ENCODE measurements around the gene ATP6AP2.

ATP6AP2 gene

DNA sequence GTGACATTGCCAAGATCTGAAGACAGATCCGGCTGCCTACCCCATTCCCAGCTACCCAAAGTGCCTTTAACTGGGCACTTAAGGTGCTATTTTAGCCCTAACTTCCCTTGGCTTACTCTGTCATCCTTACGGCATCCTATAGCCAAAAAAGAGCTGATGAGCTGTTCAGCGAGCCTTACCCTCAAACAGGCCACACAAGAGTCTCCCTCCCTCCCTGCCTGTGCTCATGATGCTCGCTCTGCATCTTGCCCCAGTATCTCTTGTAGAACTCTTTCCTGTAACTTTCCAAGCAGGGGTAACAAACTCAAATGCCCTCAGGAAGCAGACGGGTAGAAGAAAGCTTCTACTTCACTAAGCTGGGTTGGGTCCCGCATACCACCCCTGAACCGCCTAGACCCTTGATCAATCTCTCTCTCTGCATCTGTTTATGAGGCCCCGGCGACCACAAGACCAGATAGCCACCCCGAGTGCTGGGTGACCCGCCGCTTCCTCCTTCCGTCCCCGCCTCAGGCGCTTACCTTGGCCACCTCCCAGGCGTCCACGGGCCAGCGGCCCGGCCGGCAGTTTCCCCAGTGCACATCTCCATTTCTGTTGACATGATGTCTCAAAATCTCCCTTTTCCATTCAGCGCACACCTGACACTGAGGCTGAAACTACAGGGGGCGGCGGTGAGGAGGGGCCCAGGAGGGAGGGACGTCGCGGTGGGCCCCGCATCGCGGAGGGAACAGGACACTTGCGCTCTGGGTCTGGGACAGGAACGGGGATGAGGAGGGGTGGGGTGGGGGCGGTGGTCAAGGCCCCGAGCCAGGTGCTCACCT is 65.9 kb downstream of the ATP6AP2 start:
- peak; percentile 40 for DNase-seq

DNA sequence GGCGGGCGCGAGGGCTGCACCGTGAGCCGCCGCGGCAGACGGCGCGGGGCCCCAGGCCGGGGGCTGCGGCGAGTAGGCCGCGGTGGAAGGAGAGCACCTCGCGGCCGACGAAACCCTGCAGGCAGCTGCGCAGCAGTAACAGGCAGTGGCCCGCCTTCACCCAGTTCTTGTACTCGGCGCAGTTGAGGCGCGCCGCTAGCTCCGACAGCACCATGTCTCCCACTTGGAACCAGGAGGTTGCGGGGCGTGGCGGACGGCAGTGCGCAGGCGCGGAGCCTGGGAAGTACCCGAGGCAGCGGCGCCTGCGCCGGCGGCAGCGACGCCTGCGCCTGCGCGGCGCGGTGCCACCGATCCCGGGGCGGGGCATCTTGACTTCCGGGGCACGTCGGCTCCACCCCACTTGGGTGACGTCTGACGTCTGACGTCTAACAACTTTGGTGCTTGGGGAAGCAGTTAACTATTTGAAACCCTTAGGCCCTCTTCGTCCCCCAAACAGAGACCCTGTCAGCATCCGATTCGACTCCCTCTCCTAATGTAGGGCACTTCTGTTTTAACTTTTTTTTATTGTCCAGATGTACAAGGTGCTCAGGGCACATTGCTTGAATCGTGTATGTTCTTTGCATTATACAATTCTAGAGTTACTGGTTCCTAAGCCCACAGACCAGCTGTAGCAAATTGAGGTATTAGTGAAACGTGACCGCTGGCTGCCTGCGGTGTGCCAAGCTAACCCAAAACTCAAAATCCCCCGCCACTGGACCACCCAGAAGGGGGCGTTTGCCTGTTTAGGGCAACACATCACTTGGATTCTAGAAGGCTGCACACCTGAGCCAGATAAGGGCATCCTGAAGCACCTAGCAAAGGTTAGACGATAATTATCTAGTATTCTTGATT is 66.8 kb downstream of the ATP6AP2 start, which contains the start of gene CXorf38:
Gene CXorf38, minus strand, starts transcription at position 255 of the 891 bp plus-strand sequence. Its CDS starts 41 bp downstream, at position 214.
- DNase-seq = peak; percentile 90

DNA sequence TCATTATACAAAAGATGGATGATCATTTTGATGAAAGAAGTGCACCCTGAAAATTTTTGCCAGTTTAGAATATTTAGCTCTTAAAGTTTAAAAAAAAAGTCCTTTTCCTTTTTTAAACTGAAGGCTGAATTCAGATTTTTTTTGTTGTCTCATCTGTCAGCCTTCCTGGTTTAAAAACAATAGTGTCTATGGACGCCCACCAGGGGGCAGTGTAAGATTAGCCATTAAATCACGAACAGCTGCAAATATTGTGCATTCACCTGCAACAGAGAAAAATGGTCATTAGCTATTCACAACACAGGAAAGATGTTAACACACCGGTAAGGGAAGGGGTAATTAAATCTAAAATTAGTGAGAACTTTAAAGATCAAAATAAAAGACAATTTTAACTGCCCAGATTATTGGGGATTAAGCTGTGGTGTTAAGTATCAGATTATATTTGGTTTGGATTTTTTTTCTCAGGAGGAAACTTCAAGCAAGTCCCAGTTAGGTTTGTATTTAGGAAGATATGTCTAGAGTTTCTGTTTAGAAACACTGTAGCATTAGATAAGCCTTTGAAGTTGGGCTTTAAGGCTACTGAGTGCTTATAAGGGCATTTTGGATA is 71.0 kb downstream of the ATP6AP2 start:
- peak; percentile 73 for DNase-seq

DNA sequence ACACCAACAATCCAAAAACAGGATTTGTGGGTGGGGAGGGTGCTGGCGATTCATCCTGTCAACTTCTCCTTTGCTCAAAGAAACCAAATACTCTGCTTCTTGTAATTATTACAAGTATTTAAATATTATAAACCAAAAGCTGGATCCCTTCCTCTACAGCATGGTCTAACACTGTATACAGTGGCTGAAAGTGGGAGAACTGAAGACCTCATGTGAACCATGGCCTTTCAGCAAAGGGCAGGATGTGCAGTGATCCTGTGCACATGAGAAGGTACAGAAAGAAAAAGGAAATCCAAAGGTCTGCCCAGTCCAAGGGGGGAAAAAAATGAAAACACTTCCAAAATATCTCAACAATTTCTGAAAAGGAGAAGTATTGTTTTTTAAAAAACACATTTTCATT is 71.9 kb downstream of the ATP6AP2 start:
- DNase-seq = no peak

DNA sequence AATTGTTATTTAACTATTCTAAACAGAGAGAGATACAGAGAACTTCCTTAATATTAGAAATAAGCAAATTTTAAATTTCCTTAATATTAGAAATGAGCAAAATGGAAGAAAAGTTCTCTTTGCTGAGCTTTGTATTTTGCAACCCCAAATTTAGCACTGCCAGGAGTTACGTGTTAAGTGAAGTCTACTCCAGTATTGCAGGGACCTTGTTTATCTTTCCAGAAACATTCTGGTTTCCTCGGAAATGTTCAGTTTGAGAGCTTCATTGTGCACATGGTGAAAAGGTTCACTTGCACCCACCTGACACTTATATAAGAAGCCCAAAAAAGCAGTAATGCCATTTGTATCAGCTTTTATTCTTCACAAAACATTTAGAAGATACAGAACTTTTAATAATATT is 72.8 kb downstream of the ATP6AP2 start:
- no peak for DNase-seq

Data from RPMI8226 (cell line).